Smooth muscle cell (in vitro differentiated cells): ENCODE data around the gene MICAL2. TPM values are rescaled to one million over a fixed set of nuclear protein-coding genes. Genes with fewer than 3 reads are reported as not detected.

Source experiments
- DNase-seq: peaks from one replicate; lab custom pipeline; 2025; ENCODE audit not compliant: unreplicated experiment; lab: John Stamatoyannopoulos, UW
- H2AFZ ChIP-seq: fragments of 200-600 bp; sonication (generic); 2 replicates; pipeline ENCODE4 v1.6.0; 2016; ENCODE audit warnings: antibody characterized with exemption, low read depth, mild to moderate bottlenecking
- H3F3A ChIP-seq: fragments of 200-600 bp; sonication (generic); 2 replicates; pipeline ENCODE4 v1.6.0; 2017; ENCODE audit warnings: antibody characterized with exemption, low read depth
- H3K27ac ChIP-seq: fragments of 200-600 bp; sonication (generic); 2 replicates; pipeline ENCODE4 v1.5.1; 2016; ENCODE audit warnings: low read depth, mild to moderate bottlenecking
- H3K27me3 ChIP-seq: fragments of 200-600 bp; sonication (generic); 2 replicates; pipeline ENCODE4 v1.6.1; 2016; ENCODE audit warnings: low read depth, mild to moderate bottlenecking
- H3K36me3 ChIP-seq: fragments of 200-600 bp; sonication (generic); 2 replicates; pipeline ENCODE4 v1.5.1; 2016; ENCODE audit warnings: low read depth
- H3K4me1 ChIP-seq: fragments of 200-600 bp; sonication (generic); 2 replicates; pipeline ENCODE4 v1.5.1; 2016; ENCODE audit warnings: low read depth
- H3K4me2 ChIP-seq: fragments of 200-600 bp; sonication (generic); 2 replicates; pipeline ENCODE4 v1.6.0; 2016; ENCODE audit warnings: mild to moderate bottlenecking
- H3K4me3 ChIP-seq: fragments of 200-600 bp; sonication (generic); 2 replicates; pipeline ENCODE4 v1.5.1; 2016; ENCODE audit warnings: mild to moderate bottlenecking
- H3K79me2 ChIP-seq: fragments of 200-600 bp; sonication (generic); 2 replicates; pipeline ENCODE4 v1.6.0; 2016; ENCODE audit warnings: low read depth, mild to moderate bottlenecking
- H3K9ac ChIP-seq: fragments of 200-600 bp; sonication (generic); 2 replicates; pipeline ENCODE4 v1.6.0; 2016; ENCODE audit warnings: low read depth
- H3K9me3 ChIP-seq: fragments of 200-600 bp; sonication (generic); replicated peaks from 2 replicates; pipeline ENCODE4 v1.5.1; 2016; ENCODE audit warnings: low read depth
- H4K20me1 ChIP-seq: fragments of 200-600 bp; sonication (generic); 2 replicates; pipeline ENCODE4 v1.6.0; 2016; ENCODE audit warnings: low read depth
- WGBS: methylation state at CpG from one replicate; pipeline ENCODE4 v1.1.7; 2016; ENCODE audit warnings: low lambda C conversion rate; 5-methylcytosine and 5-hydroxymethylcytosine counted together
- polyA plus RNA-seq: library from polyadenylated mRNA; unstranded; fragments of >200 nt; fragmentation: Nextera tagmentation; extraction: Ambion mirVana; gene quantifications from 2 replicates; pipeline ENCODE4 v1.2.1, GENCODE V29; 2016
- total RNA-seq: library from RNA; depleted of rRNA; stranded (reverse); fragments of >200 nt; gene quantifications from 2 replicates; pipeline ENCODE4 v1.2.3, GENCODE V29; 2014
- TF ChIP-seq, protein P1 (sequence below): fragments of 200-600 bp; sonication (generic); IDR thresholded peaks from 2 replicates; pipeline ENCODE4 v1.5.1; 2017; ENCODE audit warnings: borderline replicate concordance, mild to moderate bottlenecking, antibody characterized with exemption; ENCODE audit not compliant: insufficient read depth, poor library complexity, severe bottlenecking

The MICAL2 gene
- total and polyA plus RNA-seq, 2 experiments from 2014 or later = 161 to 287 TPM

DNA sequence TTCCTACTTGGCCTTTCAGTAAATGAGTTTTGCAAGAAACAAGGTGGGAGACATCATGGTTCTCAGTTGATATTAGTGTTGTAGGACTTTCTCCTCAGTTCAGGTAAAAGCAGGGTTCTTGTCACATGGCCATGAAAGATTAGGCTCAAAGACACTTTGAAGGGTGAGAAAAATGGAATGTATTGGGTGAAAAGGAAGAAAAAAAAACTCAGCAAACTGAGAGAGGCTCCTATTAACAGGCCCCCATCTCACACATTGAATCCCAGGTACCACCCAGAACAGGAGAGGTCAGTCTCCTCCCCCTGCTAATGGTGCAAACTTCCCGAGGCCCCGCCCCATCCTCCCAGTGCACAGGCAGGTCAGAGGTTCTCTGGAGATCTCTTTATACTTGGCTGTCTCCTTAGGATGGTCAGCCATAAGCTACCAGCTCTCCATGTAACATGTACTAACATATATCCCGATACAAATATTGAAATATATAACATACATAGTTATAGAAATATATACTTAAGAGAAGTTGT lies 62.2 kb downstream of the MICAL2 start:
- H3K4me2 ChIP-seq = no peak overlapping the region
- WGBS = 93% methylated on average over 3 of the region's 3 CpGs
- H3K36me3 ChIP-seq = no peaks in the 10 kb centered on the region
- H3K4me3 ChIP-seq = no peak overlapping the region
- TF ChIP-seq, protein P1, sequence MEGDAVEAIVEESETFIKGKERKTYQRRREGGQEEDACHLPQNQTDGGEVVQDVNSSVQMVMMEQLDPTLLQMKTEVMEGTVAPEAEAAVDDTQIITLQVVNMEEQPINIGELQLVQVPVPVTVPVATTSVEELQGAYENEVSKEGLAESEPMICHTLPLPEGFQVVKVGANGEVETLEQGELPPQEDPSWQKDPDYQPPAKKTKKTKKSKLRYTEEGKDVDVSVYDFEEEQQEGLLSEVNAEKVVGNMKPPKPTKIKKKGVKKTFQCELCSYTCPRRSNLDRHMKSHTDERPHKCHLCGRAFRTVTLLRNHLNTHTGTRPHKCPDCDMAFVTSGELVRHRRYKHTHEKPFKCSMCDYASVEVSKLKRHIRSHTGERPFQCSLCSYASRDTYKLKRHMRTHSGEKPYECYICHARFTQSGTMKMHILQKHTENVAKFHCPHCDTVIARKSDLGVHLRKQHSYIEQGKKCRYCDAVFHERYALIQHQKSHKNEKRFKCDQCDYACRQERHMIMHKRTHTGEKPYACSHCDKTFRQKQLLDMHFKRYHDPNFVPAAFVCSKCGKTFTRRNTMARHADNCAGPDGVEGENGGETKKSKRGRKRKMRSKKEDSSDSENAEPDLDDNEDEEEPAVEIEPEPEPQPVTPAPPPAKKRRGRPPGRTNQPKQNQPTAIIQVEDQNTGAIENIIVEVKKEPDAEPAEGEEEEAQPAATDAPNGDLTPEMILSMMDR = no peak
- peaks cover 73% of the 10 kb centered on the region for H3K79me2 ChIP-seq
- H2AFZ ChIP-seq = no peak overlapping the region
- H3K27ac ChIP-seq = peak overlapping the region; percentile 99
- peaks cover 8% of the 10 kb centered on the region for H3K4me1 ChIP-seq
- no peaks in the 10 kb centered on the region for H3K9me3 ChIP-seq
- no peaks in the 10 kb centered on the region for H3K27me3 ChIP-seq
- H4K20me1 ChIP-seq = no peaks in the 10 kb centered on the region
- no peak for DNase-seq
- no peak overlapping the region for H3K9ac ChIP-seq
- H3F3A ChIP-seq = peaks cover 42% of the 10 kb centered on the region

DNA sequence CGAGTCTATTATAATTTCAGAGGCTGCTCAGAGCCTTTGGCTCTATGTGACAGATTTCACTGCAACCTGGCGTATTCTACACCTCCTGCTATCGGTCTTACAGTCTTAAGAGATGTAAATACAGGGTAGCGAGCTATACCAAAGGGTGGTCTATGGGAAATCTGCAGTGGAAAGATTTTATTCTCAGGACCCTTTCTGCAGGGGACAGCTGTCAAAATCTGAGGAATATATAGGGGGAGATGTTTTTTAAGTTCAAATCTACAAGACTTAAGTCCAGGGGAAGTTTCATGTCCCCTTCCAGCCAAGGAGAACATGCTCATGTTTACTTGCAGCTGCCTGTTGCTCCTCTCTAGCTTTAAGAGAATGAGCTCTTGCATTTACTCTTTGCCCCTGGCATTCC lies 62.7 kb downstream of the MICAL2 start:
- Histone ChIP-seq H4K20me1 (no peaks in the 10 kb centered on the region), H3K4me2 (no peak overlapping the region), H3K79me2 (peaks cover 78% of the 10 kb centered on the region), H3K9ac (no peak overlapping the region), H3F3A (peaks cover 42% of the 10 kb centered on the region), H3K9me3 (no peaks in the 10 kb centered on the region), H3K36me3 (no peaks in the 10 kb centered on the region), H3K27ac (peak overlapping the region; percentile 99), H3K4me1 (peaks cover 8% of the 10 kb centered on the region), H2AFZ (no peak overlapping the region), H3K4me3 (no peak overlapping the region), H3K27me3 (no peaks in the 10 kb centered on the region)
- 88% methylated on average over 4 of the region's 4 CpGs for WGBS
- no peak for DNase-seq
- TF ChIP-seq, protein P1 = no peak

DNA sequence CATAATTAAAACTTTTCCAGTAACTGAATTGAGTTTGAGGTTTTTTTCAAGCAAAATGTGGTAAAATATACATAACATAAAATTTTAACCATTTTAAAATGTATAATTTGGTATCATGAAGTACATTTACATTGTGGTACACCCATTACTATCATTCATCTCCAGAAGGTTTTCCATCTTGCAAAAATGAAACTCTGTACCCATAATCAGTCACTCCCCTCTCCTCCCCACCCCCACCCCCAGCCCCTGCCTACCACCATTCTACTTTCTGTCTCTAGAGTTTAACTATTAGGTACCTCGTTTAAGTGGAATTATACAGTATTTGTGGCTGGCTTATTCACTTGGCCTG lies 63.7 kb downstream of the MICAL2 start:
- DNase-seq = no peak
- no peaks in the 10 kb centered on the region for H3K9me3 ChIP-seq
- peak overlapping the region; percentile 23 for H3K4me2 ChIP-seq
- WGBS = 33% methylated on average over 1 of the region's 1 CpG
- no peaks in the 10 kb centered on the region for H3K27me3 ChIP-seq
- peaks cover 8% of the 10 kb centered on the region for H3K4me1 ChIP-seq
- H4K20me1 ChIP-seq = no peaks in the 10 kb centered on the region
- H3K9ac ChIP-seq = no peak overlapping the region
- TF ChIP-seq, protein P1 = no peak
- H3K36me3 ChIP-seq = no peaks in the 10 kb centered on the region
- peak overlapping the region; percentile 99 for H3K27ac ChIP-seq
- peaks cover 42% of the 10 kb centered on the region for H3F3A ChIP-seq
- no peak overlapping the region for H3K4me3 ChIP-seq
- no peak overlapping the region for H2AFZ ChIP-seq
- H3K79me2 ChIP-seq = peaks cover 78% of the 10 kb centered on the region

DNA sequence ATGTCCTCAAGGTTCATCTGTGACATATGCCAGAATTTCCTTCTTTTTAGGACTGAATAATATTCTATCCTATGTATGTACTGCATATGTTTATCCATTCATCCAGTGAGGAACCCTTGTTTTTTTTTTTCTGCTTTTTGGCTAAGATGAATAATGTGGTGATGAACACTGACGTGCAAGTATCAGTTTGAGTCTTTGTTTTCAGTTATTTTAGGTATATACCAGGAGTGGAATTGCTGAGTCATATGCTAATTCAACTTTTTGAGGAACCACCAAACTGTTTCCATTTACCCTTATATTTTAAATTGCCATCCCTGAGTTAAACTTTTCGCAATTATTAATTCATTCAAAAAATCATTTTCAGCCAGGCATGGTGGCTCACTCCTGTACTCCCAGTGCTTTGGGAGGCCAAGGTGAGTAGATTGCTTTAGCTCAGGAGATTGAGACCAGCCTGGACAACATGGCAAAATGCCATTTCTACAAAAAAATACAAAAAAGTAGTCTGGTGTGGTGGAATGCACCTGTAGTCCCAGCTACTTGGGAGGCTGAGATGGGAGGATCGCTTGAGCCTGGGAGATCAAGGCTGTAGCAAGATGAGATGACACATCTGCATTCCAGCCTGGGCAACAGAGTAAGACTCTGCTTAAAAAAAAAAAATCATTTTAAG lies 64.2 kb downstream of the MICAL2 start:
- Histone ChIP-seq H3K4me3 (no peak overlapping the region), H3K79me2 (peaks cover 78% of the 10 kb centered on the region), H3K36me3 (no peaks in the 10 kb centered on the region), H3K4me2 (peak overlapping the region; percentile 23), H3K4me1 (peaks cover 8% of the 10 kb centered on the region), H3F3A (peaks cover 39% of the 10 kb centered on the region), H3K9me3 (no peaks in the 10 kb centered on the region), H3K27me3 (no peaks in the 10 kb centered on the region), H3K9ac (peak overlapping the region; percentile 78), H4K20me1 (no peaks in the 10 kb centered on the region), H3K27ac (peak overlapping the region; percentile 99), H2AFZ (no peak overlapping the region)
- no peak for DNase-seq
- WGBS = 74% methylated on average over 3 of the region's 3 CpGs
- TF ChIP-seq, protein P1 = no peak
